NCI-H146 (cell line): ENCODE measurements around the gene RHBDF2.
A peak's percentile ranks its signal among the peaks of the same experiment; 100 is the strongest.

Source experiments
- DNase-seq: peaks from one replicate; lab custom pipeline; 2025; lab: John Stamatoyannopoulos, UW

RHBDF2 gene

GRCh38 chr17:76437467-76438402, 63.5 kb downstream of the RHBDF2 start:
- peak; percentile 74 for DNase-seq

- no peak for DNase-seq
Observed at GRCh38 chr17:76435751-76436150, 65.5 kb downstream of the RHBDF2 start.

GRCh38 chr17:76434870-76435269, 66.4 kb downstream of the RHBDF2 start:
- DNase-seq: no peak

GRCh38 chr17:76433693-76434092, 67.5 kb downstream of the RHBDF2 start:
- DNase-seq: no peak

- DNase-seq: no peak
Observed at GRCh38 chr17:76432712-76433336, 68.4 kb downstream of the RHBDF2 start.

DNA sequence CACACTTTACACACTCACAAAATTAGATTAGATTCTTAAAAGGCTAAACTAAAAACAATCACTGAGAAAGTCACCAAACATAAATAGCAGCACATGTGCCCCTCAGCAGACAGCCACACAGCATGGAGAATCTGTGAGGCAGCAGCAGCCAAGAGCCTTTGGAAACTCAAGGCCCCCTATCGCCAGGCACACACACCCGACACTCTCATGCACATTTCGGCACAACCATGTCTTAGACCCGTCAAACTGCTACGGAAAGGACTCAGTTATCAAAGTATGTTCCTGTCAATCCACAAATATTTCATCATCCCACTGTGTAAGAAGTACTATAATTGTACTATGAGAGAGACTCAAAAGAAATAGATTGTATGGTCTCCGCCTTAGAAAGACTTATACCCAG, 69.2 kb downstream of the RHBDF2 start:
- DNase-seq: no peak

DNA sequence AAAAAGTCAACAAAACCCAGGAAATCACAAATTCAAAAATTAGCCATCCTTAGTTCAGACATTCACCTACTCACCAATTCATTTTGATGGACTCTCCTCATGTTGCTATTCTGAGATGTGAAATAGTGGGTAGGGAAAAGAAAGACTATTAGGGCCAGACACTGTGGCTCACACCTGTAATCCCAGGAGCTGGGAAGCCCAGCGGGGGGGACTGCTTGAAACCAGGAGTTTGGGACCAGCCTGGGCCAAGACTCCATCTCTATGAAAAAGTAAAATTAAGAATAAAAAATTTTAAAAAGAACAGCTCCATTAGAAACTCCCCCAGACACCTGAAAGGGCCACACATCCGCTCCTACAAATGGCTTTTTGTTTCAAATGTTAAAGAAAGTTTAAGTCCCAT, 69.7 kb downstream of the RHBDF2 start:
- no peak for DNase-seq

- DNase-seq: no peak
Observed at GRCh38 chr17:76428511-76428910, 72.7 kb downstream of the RHBDF2 start.

- no peak for DNase-seq
Observed at GRCh38 chr17:76427501-76428231, 73.6 kb downstream of the RHBDF2 start.

GRCh38 chr17:76426853-76427252, 74.4 kb downstream of the RHBDF2 start:
- DNase-seq: no peak

DNA sequence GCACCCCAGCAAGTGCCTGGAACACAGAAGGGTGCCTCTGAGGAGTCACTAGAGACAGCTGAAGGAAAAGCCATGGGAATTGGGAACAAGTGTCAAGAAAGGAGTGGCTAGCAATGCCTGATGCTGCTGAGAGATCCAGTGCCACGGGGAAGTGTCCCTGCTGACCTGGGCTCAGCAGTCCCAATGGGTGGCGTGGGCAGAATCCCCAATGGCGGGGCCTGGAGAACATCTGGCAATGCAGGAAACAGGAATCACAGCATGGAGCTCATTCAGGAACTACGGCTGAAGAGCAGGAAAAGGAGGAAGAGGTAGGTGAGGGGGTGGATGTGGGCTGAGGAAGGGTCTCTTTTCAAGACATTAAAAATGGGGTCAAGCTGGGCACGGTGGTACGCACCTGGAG, 78.4 kb downstream of the RHBDF2 start:
- no peak for DNase-seq

- DNase-seq: no peak
Observed at GRCh38 chr17:76422406-76422805, 78.8 kb downstream of the RHBDF2 start.

DNA sequence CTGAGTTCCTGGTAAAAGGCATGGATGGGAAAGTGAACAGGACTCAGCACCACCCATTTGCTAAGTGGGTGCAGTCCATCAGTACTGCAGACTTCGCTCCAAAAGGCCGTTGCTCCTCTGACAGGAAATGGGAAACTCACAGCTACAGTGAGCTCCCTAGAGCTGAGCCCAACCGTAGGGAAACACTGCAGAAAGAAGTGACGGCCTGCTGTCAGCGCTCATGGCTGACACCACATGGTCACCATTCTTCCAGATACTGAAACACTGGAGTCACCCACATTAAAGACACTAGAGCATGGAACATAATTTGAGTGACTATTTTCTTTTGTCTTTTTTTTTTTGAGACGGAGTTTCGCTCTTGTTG, 80.2 kb downstream of the RHBDF2 start:
- no peak for DNase-seq
